Hypothalamus (tissue), 51 donors: Measurements from ENCODE around the gene GPR149.

Experiments used
- DNase-seq, 51 donors: peaks; one replicate each; lab custom pipeline; 2025; lab: John Stamatoyannopoulos, UW

The GPR149 gene

GRCh38 chr3:154345422-154346122 is 84.4 kb downstream of the GPR149 start:
- no peak for DNase-seq

DNA sequence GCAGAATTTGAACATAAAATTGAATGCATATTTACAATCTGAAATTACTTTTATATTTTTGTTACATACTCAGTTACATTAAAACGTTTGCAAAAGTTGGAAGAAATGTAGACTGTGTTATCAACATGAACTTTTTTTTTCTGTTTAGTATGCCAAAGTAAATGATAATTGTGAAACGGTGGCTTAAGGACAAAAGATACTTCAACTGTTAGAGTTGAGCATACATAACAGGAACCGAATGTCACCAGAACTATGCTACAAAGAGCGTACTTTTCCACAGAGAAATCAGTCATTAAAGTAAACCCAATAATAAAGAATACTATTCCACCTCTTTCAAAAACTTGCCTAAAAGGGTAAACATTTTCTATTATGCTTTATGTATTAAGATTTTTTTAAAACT is 91.4 kb downstream of the GPR149 start:
- DNase-seq, result no peak

DNA sequence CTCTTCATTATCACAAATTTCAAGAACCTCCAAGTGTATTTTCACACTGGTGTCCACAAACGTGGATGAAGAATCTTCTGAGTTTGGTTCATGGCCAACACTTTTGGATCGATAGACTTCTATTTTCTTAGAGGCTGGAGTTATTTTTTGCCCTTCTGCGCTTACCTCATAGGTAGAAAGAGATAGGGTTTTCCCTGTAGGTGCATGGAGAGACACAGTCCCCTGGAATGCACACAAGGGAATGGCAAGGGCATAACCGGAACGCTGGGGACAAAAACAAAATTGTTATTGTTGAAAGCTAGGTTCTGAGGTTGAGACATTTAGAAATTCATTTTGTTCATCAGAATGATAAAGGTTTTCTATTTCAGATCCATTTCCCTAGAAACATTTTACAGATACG is 92.0 kb downstream of the GPR149 start:
- no peak for DNase-seq

- peak in 1 of 51 donors; percentile 18 for DNase-seq
Observed at GRCh38 chr3:154334973-154335420, 95.0 kb downstream of the GPR149 start.

DNA sequence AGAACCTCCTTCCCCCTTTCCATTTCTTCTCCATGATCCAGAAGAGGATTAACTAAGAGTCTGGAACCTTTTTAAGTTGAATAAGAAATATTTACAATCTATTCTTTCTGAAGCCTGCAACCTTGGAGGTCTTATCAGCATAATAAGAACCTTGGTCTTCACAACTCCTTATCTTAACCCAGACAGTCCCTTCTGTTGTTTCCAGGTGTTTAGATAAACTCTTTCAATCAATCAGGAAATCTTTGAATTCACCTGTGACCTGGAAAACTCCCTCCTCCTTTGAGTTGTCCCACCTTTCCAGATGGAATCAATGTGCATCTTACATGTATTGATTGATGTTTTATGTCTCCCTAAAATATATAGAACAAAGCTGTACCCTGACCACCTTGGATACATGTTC is 102.1 kb downstream of the GPR149 start:
- DNase-seq, result no peak

DNA sequence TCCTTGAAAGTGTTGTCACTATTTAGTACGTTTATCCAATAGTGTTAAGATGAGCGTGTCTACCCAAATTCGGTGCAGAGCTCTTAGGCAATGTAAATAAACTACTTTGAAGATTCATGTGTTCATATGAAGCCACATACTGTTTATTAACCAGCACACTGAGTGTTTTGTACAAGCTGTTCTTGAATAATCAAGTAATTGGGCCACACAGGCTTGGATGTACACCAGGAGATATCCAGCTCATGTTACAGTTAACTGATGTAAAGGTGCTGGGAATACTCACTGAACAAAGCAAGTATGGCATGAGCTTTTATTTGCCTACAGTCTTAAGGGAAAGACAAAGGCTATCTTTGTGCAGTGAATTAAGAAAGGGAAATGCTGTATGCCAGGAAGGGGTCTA is 105.1 kb downstream of the GPR149 start:
- no peak for DNase-seq

GRCh38 chr3:154323891-154324738 is 105.9 kb downstream of the GPR149 start, which contains the start of gene DHX36:
Gene DHX36, minus strand, starts transcription at chr3:154324487. Its CDS starts 71 bp downstream, at chr3:154324416.
- peak; percentile 17 to 92 (median 78) for DNase-seq

DNA sequence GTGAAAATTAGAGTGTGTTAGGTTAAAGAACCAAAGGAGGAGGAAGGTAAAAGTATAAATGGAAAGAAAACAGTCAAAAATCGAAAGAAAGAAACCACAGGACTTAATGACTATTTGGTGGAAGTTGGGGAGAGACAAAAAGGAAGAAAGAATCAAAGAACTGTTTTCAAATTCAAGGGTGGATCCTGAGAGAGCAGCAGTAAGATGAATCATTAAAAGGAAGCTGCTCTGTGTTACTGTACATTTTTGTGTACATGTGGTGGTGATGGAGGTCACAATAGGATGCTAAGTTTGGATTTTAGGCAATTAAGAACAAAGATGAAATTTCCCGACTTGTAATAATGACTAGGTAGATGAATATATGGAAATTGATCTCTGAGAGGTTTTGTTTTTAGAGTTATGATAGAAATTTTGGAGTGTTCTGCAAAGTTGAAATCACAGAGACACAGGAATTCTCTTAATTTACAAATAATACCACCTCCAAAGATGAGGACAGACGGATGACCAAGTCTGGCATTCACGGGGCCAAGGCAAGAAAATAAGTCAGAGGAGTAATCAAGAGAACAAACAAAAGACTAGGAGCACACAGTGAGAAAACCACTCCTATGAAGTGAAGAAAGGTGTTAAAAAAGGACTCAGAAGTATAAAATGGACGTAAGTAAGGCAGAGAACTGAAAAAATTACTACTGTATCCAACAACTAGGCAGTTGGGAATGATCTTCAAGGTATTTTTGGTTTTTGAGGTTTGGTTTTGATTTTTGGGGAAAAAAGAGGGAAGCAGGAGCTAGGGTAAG is 112.8 kb downstream of the GPR149 start:
- no peak for DNase-seq

- no peak for DNase-seq
Observed at GRCh38 chr3:154314152-154314551, 115.8 kb downstream of the GPR149 start.

- no peak for DNase-seq
Observed at GRCh38 chr3:154310840-154311239, 119.2 kb downstream of the GPR149 start.

DNA sequence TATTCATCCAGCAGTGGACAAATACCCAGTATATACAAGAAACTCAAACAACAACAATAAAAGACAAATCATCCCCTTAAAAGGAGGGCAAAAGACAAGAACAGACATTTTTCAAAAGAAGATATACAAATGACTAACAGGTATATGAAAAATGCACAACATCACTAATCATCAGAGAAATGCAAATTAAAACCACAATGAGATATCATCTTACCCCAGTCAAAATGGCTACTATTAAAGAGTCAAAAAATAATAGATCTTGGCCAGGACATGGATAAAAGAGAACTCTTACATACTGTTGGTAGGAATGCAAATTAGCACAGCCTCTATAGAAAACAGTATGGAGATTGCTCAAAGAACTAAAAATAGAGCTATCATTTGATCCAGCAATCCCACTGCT is 122.6 kb downstream of the GPR149 start:
- DNase-seq, result no peak

DNA sequence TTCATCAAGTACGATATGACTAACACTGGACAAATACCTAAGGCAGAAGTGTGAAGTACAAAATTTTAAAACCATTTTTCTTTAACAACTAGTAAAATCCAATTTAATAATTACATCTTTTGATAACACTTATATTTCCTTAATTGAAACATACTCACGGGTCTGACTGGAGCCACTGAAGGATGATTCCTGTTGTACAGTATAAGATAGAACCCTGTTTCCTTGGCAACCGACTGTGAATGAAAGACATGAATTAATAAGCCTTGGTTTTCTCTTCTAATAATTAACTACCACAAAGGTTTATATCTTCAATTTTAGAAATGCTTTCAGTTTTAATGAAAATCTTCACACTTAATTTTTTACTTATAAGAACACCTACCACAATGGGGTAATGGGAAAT is 125.1 kb downstream of the GPR149 start:
- DNase-seq, result no peak

GRCh38 chr3:154304116-154304786 is 125.7 kb downstream of the GPR149 start:
- DNase-seq, result no peak

DNA sequence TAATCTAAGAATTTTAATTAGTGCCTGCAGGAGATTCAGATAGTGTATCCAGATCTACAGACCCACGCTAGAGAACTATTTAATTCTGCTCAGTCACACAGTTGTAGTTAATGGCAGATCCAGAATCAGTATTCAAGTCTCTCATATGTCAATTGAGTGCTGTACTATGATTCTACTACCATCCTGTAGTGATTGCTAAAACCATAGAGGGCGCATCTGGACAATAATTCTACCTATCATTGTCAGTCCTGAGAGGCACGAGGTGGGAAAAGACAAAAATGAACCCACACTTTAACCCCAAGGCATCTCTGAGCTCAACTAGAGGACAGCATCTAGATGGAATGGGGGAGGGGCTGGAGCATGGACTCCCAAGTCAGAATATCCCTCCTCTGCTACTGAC is 128.4 kb downstream of the GPR149 start:
- DNase-seq, result no peak

GRCh38 chr3:154294016-154294415 is 136.0 kb downstream of the GPR149 start:
- DNase-seq, result peak in 4 of 51 donors; percentile 1 to 3 (median 2)

DNA sequence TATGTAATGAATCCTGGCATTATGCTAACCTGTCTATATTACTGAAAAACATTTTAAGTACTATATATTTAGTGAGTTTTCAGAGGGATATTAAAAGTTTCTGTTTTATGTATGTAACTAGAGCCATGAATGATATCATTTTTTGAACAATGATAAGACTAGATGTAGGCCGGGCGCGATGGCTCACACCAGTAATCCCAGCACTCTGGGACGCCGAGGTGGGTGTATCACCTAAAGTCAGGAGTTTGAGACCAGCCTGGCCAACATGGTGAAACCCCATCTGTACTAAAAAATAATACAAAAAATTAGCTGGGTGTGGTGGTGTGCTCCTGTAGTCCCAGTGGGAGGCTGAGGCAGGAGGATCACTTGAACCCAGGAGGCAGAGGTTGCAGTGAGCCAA is 139.8 kb downstream of the GPR149 start:
- no peak for DNase-seq
